Measurements from ENCODE around the gene CYP39A1.

DNA sequence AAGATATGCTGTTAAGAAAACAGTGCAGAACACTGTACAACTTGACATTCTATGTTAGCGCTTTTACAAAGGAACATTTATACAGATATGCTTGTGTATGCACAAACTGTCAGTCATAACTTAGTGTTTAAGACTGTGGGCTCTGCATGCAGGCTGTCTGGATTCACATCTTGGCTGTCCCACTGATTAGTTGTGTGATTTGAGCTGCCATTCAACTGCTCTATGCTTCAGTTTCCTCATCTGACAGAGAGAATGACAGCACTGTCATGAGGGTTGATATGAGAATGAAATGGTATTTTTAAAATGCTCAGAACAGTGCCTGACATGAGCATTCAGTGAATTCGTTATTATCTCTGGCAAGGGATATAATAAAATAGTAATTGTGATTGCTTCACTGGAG is 8.9 kb upstream of the CYP39A1 start:
- TF ChIP-seq, protein P1, sequence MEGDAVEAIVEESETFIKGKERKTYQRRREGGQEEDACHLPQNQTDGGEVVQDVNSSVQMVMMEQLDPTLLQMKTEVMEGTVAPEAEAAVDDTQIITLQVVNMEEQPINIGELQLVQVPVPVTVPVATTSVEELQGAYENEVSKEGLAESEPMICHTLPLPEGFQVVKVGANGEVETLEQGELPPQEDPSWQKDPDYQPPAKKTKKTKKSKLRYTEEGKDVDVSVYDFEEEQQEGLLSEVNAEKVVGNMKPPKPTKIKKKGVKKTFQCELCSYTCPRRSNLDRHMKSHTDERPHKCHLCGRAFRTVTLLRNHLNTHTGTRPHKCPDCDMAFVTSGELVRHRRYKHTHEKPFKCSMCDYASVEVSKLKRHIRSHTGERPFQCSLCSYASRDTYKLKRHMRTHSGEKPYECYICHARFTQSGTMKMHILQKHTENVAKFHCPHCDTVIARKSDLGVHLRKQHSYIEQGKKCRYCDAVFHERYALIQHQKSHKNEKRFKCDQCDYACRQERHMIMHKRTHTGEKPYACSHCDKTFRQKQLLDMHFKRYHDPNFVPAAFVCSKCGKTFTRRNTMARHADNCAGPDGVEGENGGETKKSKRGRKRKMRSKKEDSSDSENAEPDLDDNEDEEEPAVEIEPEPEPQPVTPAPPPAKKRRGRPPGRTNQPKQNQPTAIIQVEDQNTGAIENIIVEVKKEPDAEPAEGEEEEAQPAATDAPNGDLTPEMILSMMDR (IDR thresholded peaks at IDR 0.05), result no peak
- TF ChIP-seq EZH2 (IDR thresholded peaks at IDR 0.05; ENCODE audit: borderline replicate concordance, insufficient read depth, low read depth, low read length, poor library complexity, severe bottlenecking), result no peak
